ENCODE data around the gene CERKL.

- TF ChIP-seq EZH2 (IDR thresholded peaks at IDR 0.05; ENCODE audit: borderline replicate concordance) (no peak), EZH2phosphoT487 (IDR thresholded peaks at IDR 0.05; ENCODE audit: low read depth, severe bottlenecking, unreplicated experiment) (no peak)
These were observed 136.7 kb downstream of the CERKL start for GRCh38 chr2:181520253-181520652.
